ELF-1 (cell line): ENCODE measurements around the gene PYGL.
A peak's percentile ranks its signal among the peaks of the same experiment; 100 is the strongest.
"Not testable (repeated sequence)": the region's sequence is repeated elsewhere in the genome, so short reads cannot be mapped to it uniquely, and the experiment has no call there.

Source experiments
- DNase-seq: peaks from one replicate; pipeline ENCODE4 v3.0.0-alpha.2; 2016; ENCODE audit warnings: low read depth, low spot score

The PYGL gene

GRCh38 chr14:50928002-50928635, 16.2 kb downstream of the PYGL start:
- no peak for DNase-seq

- DNase-seq, result no peak
Measured at GRCh38 chr14:50926851-50927386, 17.4 kb downstream of the PYGL start.

GRCh38 chr14:50924843-50925242, 19.4 kb downstream of the PYGL start:
- no peak for DNase-seq

- DNase-seq, result no peak
Measured at GRCh38 chr14:50924236-50924635, 20.0 kb downstream of the PYGL start.

GRCh38 chr14:50922803-50923202, 21.5 kb downstream of the PYGL start:
- DNase-seq, result no peak

- DNase-seq, result peak; percentile 56
Measured at GRCh38 chr14:50920482-50921230, 23.6 kb downstream of the PYGL start.

- DNase-seq, result not testable (repeated sequence)
Measured at GRCh38 chr14:50919524-50919923, 24.8 kb downstream of the PYGL start.

- no peak for DNase-seq
Measured at GRCh38 chr14:50917449-50917848, 26.8 kb downstream of the PYGL start.

GRCh38 chr14:50910495-50911420, 33.5 kb downstream of the PYGL start:
- peak; percentile 95 for DNase-seq

GRCh38 chr14:50906326-50907065, 37.8 kb downstream of the PYGL start:
- DNase-seq, result no peak

- no peak for DNase-seq
Measured at GRCh38 chr14:50904719-50905118, 39.6 kb downstream of the PYGL start.

- DNase-seq, result no peak
Measured at GRCh38 chr14:50901361-50901760, 42.9 kb downstream of the PYGL start.

- no peak for DNase-seq
Measured at GRCh38 chr14:50897658-50898175, 46.6 kb downstream of the PYGL start.

GRCh38 chr14:50897005-50897404, 47.3 kb downstream of the PYGL start:
- DNase-seq, result not testable (repeated sequence)

GRCh38 chr14:50896421-50896820, 47.9 kb downstream of the PYGL start:
- DNase-seq, result not testable (repeated sequence)

- peak; percentile 91 for DNase-seq
Measured at GRCh38 chr14:50892255-50892654, 52.0 kb downstream of the PYGL start.

GRCh38 chr14:50887476-50887875, 56.8 kb downstream of the PYGL start:
- DNase-seq, result no peak

GRCh38 chr14:50883827-50884197, 60.5 kb downstream of the PYGL start:
- no peak for DNase-seq

GRCh38 chr14:50882932-50883826, 61.1 kb downstream of the PYGL start:
- peak; percentile 70 for DNase-seq
